Aorta (tissue), 5 donors: ENCODE data around the gene FADS2. TPM values are rescaled to one million over a fixed set of nuclear protein-coding genes. Genes with fewer than 3 reads are reported as not detected.
A peak's percentile ranks its signal among the peaks of the same experiment; 100 is the strongest.

ENCODE experiments used
- ATAC-seq: fragments of 200-7000 bp; cut with Tn5 transposase; one replicate; pipeline ENCODE4 v1.9.1; 2022; ENCODE audit warnings: moderate library complexity; ENCODE audit not compliant: low FRiP score
- DNase-seq, 2 donors: peaks; one replicate each; pipeline ENCODE4 v3.0.0-alpha.2; 2020
- H3K27ac ChIP-seq, 2 donors: one replicate each; pipeline ENCODE4 v1.5.1; 2013; ENCODE audit warnings: low read length in 2 of 2, mild to moderate bottlenecking in 2 of 2, moderate library complexity in 2 of 2, control low read depth in 1 of 2, inconsistent platforms in 1 of 2, low read depth in 1 of 2
- H3K27me3 ChIP-seq, 2 donors: one replicate each; pipeline ENCODE4 v1.6.1; 2013; ENCODE audit warnings: control low read depth in 1 of 2, low read length in 1 of 2, mild to moderate bottlenecking in 1 of 2, moderate library complexity in 1 of 2; ENCODE audit not compliant: insufficient read depth in 2 of 2, control insufficient read depth in 1 of 2
- H3K36me3 ChIP-seq, 2 donors: one replicate each; pipeline ENCODE4 v1.6.1; 2013; ENCODE audit warnings: control low read depth in 1 of 2, low read length in 1 of 2, mild to moderate bottlenecking in 1 of 2; ENCODE audit not compliant: insufficient read depth in 2 of 2, control insufficient read depth in 1 of 2
- H3K4me1 ChIP-seq, 2 donors: one replicate each; pipeline ENCODE4 v1.6.1; 2013; ENCODE audit warnings: low read length in 2 of 2, control low read depth in 1 of 2, mild to moderate bottlenecking in 1 of 2, moderate library complexity in 1 of 2; ENCODE audit not compliant: insufficient read depth in 2 of 2, control insufficient read depth in 1 of 2
- H3K4me3 ChIP-seq, 2 donors: one replicate each; pipeline ENCODE4 v1.5.1; 2013; ENCODE audit warnings: low read length in 2 of 2, control low read depth in 1 of 2, mild to moderate bottlenecking in 1 of 2
- H3K9me3 ChIP-seq: one replicate; pipeline ENCODE4 v1.6.1; 2013; ENCODE audit warnings: mild to moderate bottlenecking, low read length; ENCODE audit not compliant: control insufficient read depth
- WGBS, 2 donors: extraction: QIAGEN DNeasy Blood & Tissue Kit; methylation state at CpG; one replicate each; pipeline ENCODE4 v1.1.7; 2013; 5-methylcytosine and 5-hydroxymethylcytosine counted together
- intact Hi-C, 2 donors: fragments of 100-400 bp; cut with DNase I; formaldehyde crosslinking; loops; one replicate each; pipeline versions ENCODE4 v1.14.2 to v1.15.0; 2022
- polyA plus RNA-seq, 2 donors: library from polyadenylated mRNA; stranded (reverse); fragments of 200-250 nt; gene quantifications; one replicate each; pipeline ENCODE4 v1.2.3, GENCODE V29; 2013
- total RNA-seq, 2 donors: library from RNA; stranded (reverse); fragmentation: NEBNext Ultra II Directional; extraction: Animal tissue kit (Norgen Biotek cat#: 25700); gene quantifications; one replicate each; pipeline ENCODE4 v1.2.1, GENCODE V29; 2021
- donor health status: healthy with polysubstance abuse.
- donor health status: Bipolar disorder and iron deficiency.
- donor health status: DM: no; HTN: no; CAD: no.
- donor health status: DM: no; HTN: no; CAD: no.
- donor health status: DM: yes; HTN: yes; CAD: no.

FADS2 gene
- total and polyA plus RNA-seq, 4 donors, result 38.2 to 167 (median 80.5) TPM

GRCh38 chr11:61902313-61902712 is 74.2 kb downstream of the FADS2 start:
- Histone ChIP-seq H3K9me3 (no peaks in the 10 kb centered on the region), H3K36me3 (no peaks in the 10 kb centered on the region), H3K4me3 (no peak overlapping the region), H3K27ac (no peak overlapping the region), H3K4me1 (no peaks in the 10 kb centered on the region), H3K27me3 (no peaks in the 10 kb centered on the region)
- DNase-seq, result no peak
- no peak for ATAC-seq
- WGBS, 2 donors, result 93 to 95% methylated on average over 11 of the region's 11 CpGs
- intact Hi-C loops, result no loop called here

GRCh38 chr11:61903845-61904244 is 75.7 kb downstream of the FADS2 start:
- H3K27ac ChIP-seq, result no peak overlapping the region
- 97% methylated on average over 3 of the region's 3 CpGs for WGBS, 2 donors

GRCh38 chr11:61904539-61905048 is 76.5 kb downstream of the FADS2 start:
- WGBS, 2 donors, result 78 to 79% methylated on average over 18 to 19 of the region's 19 CpGs
- no peak for ATAC-seq
- intact Hi-C loops, result no loop called here

More at GRCh38 chr11:61903845-61904244, 75.7 kb downstream of the FADS2 start:
- H3K9me3 ChIP-seq, result no peaks in the 10 kb centered on the region
- intact Hi-C loops, result no loop called here
- no peak for ATAC-seq
- H3K36me3 ChIP-seq, result no peaks in the 10 kb centered on the region
- no peak for DNase-seq
- H3K27me3 ChIP-seq, result no peaks in the 10 kb centered on the region
- no peaks in the 10 kb centered on the region for H3K4me1 ChIP-seq
- H3K4me3 ChIP-seq, result no peak overlapping the region

GRCh38 chr11:61905067-61905696 is 77.1 kb downstream of the FADS2 start:
- Histone ChIP-seq H3K4me3 (no peak overlapping the region), H3K4me1 (no peaks in the 10 kb centered on the region), H3K27ac (no peak overlapping the region), H3K9me3 (no peaks in the 10 kb centered on the region), H3K27me3 (no peaks in the 10 kb centered on the region), H3K36me3 (no peaks in the 10 kb centered on the region)
- WGBS, 2 donors, result 94 to 95% methylated on average over 13 of the region's 13 CpGs
- intact Hi-C loops, result no loop called here
- no peak for ATAC-seq
- DNase-seq, result no peak

More at GRCh38 chr11:61904539-61905048, 76.5 kb downstream of the FADS2 start:
- Histone ChIP-seq H3K4me3 (no peak overlapping the region), H3K27ac (no peak overlapping the region), H3K9me3 (no peaks in the 10 kb centered on the region), H3K27me3 (no peaks in the 10 kb centered on the region), H3K36me3 (no peaks in the 10 kb centered on the region), H3K4me1 (no peaks in the 10 kb centered on the region)
- no peak for DNase-seq

- H3K27ac ChIP-seq, result no peak overlapping the region
- no peaks in the 10 kb centered on the region for H3K4me1 ChIP-seq
- H3K9me3 ChIP-seq, result no peaks in the 10 kb centered on the region
- intact Hi-C loops, result no loop called here
- no peaks in the 10 kb centered on the region for H3K27me3 ChIP-seq
- WGBS, 2 donors, result 90 to 91% methylated on average over 14 of the region's 14 CpGs
- H3K36me3 ChIP-seq, result no peaks in the 10 kb centered on the region
- ATAC-seq (no peak), DNase-seq (no peak)
- H3K4me3 ChIP-seq, result no peak overlapping the region
Measured at GRCh38 chr11:61905801-61906521, 77.9 kb downstream of the FADS2 start.

GRCh38 chr11:61906522-61906909 is 78.4 kb downstream of the FADS2 start:
- Histone ChIP-seq H3K27ac (no peak overlapping the region), H3K27me3 (no peaks in the 10 kb centered on the region), H3K4me1 (no peaks in the 10 kb centered on the region), H3K9me3 (no peaks in the 10 kb centered on the region), H3K36me3 (no peaks in the 10 kb centered on the region), H3K4me3 (no peak overlapping the region)
- ATAC-seq, result no peak
- intact Hi-C loops, result no loop called here
- no peak for DNase-seq
- 92% methylated on average over 14 of the region's 14 CpGs for WGBS, 2 donors

- 93 to 96% methylated on average over 16 to 19 of the region's 19 CpGs for WGBS, 2 donors
- Histone ChIP-seq H3K4me3 (no peak overlapping the region), H3K36me3 (no peaks in the 10 kb centered on the region), H3K4me1 (no peaks in the 10 kb centered on the region), H3K9me3 (no peaks in the 10 kb centered on the region), H3K27me3 (no peaks in the 10 kb centered on the region), H3K27ac (no peak overlapping the region)
- intact Hi-C loops, result no loop called here
- ATAC-seq (no peak), DNase-seq (peak in 1 of 2 donors; percentile 30)
Measured at GRCh38 chr11:61907282-61907681, 79.2 kb downstream of the FADS2 start.

GRCh38 chr11:61907871-61908729 is 80.0 kb downstream of the FADS2 start:
- no peaks in the 10 kb centered on the region for H3K4me1 ChIP-seq
- no peak overlapping the region for H3K4me3 ChIP-seq
- DNase-seq (peak; percentile 40 to 67), ATAC-seq (no peak)
- H3K36me3 ChIP-seq, result no peaks in the 10 kb centered on the region
- no peaks in the 10 kb centered on the region for H3K27me3 ChIP-seq
- intact Hi-C loops, result no loop called here
- 92 to 93% methylated on average over 21 of the region's 21 CpGs for WGBS, 2 donors
- no peaks in the 10 kb centered on the region for H3K9me3 ChIP-seq
- no peak overlapping the region for H3K27ac ChIP-seq
